Measurements from ENCODE around the gene CUX1. TPM values are rescaled to one million over a fixed set of nuclear protein-coding genes. Genes with fewer than 3 reads are reported as not detected.

CUX1 gene
- total RNA-seq, 2 experiments from 2014 or later, result 35.6 to 38.0 TPM

DNA sequence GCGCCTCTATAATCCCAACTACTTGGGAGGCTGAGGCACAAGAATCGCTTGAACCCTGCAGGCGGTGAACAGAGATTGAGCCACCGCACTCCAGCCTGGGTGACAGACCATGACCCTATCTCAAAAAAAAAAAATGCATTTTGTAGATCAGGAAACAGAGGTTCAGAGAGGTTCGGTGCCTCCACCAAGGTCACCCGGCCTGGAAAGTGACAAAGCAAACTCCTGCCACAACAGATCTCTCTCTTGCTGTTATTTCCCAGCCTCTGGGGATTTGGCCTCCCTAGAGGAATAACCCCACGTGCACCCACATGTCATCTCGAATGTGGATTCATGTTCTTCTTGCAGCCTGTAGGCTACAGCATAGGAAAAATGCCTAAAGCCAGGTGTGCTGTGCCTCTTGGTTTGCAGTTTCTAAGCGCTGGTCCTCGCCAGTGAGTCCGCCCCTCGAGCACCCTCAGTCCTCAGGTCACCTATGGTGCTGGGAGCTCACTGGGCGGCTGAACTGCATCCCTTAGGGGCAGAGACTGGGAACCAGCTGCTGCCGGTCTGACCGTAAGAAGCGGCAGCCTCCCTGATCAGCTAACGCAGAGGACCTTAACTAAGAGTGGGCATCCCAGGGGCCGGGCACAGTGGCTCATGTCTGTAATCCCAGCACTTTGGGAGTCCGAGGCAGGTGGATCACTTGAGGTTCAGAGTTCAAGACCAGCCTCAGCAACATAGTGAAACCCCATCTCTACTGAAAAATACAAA is 417.6 kb downstream of the CUX1 start:
- Mint-ChIP-seq H3K4me3 (no peak overlapping the region), H3K36me3 (ENCODE audit: low read depth) (peaks cover 60% of the 10 kb centered on the region), H3K9me3 (no peaks in the 10 kb centered on the region), H3K27ac (no peak overlapping the region), H3K27me3 (no peaks in the 10 kb centered on the region), H3K4me1 (ENCODE audit: low read depth) (no peaks in the 10 kb centered on the region)
- DNase-seq (no peak), ATAC-seq (ENCODE audit: poor library complexity) (no peak)
- Histone ChIP-seq H3K27me3 (ENCODE audit: control insufficient read depth in 1 of 2, insufficient read depth in 2 of 2, low read length in 2 of 2) (no peaks in the 10 kb centered on the region), H3K36me3 (ENCODE audit: insufficient read depth, low read length) (peaks cover 17% of the 10 kb centered on the region), H3K4me3 (ENCODE audit: low read length) (no peak overlapping the region), H3K4me1 (ENCODE audit: insufficient read depth, low read length) (no peaks in the 10 kb centered on the region), H3K9me3 (ENCODE audit: control insufficient read depth in 1 of 2, insufficient read depth in 1 of 2, low read length in 2 of 2) (no peaks in the 10 kb centered on the region), H3K27ac (ENCODE audit: low read depth in 1 of 2, low read length in 2 of 2) (no peak overlapping the region)
- intact Hi-C loops (cut with DNase I, micrococcal nuclease), result no loop called here
- ChIA-PET POLR2A (no interaction called here), CTCF (interaction anchor here (0.6 kb wide), 1 partner anchor 827 kb away, joined by 4 read pairs; no protein-coding TSS in a partner anchor)
- no peak for TF ChIP-seq CTCF (IDR thresholded peaks at IDR 0.05)

DNA sequence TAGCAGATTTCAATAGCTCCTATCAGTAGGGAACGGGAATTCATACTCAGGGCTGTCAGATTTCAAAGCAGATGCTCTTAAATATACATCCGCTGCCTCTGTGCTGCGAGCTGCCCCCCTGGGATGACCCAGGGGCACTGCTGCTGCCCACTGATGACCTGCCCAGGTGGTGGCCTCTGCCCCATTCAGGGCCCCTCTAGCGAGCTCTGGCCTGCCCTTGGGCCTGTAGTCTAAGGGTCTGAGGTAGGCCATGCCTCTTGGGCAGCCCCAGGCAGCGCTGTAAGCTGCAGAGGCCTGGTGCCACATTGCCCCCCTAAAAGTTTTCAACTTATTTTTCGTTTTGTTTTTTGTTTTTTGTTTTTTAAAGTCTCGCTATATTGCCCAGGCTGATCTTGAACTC is 418.7 kb downstream of the CUX1 start:
- no peak for TF ChIP-seq CTCF (IDR thresholded peaks at IDR 0.05)
- no peaks in the 10 kb centered on the region for H3K27me3 ChIP-seq (ENCODE audit: control insufficient read depth in 1 of 2, insufficient read depth in 2 of 2, low read length in 2 of 2)
- POLR2A ChIA-PET, result no interaction called here
- no peaks in the 10 kb centered on the region for H3K9me3 ChIP-seq (ENCODE audit: control insufficient read depth in 1 of 2, insufficient read depth in 1 of 2, low read length in 2 of 2)
- no peak overlapping the region for H3K27ac ChIP-seq (ENCODE audit: low read depth in 1 of 2, low read length in 2 of 2)
- Mint-ChIP-seq H3K36me3 (ENCODE audit: low read depth) (peaks cover 64% of the 10 kb centered on the region), H3K27me3 (no peaks in the 10 kb centered on the region), H3K27ac (no peak overlapping the region), H3K4me3 (no peak overlapping the region), H3K9me3 (no peaks in the 10 kb centered on the region), H3K4me1 (ENCODE audit: low read depth) (no peaks in the 10 kb centered on the region)
- H3K36me3 ChIP-seq (ENCODE audit: insufficient read depth, low read length), result peaks cover 17% of the 10 kb centered on the region
- H3K4me3 ChIP-seq (ENCODE audit: low read length), result no peak overlapping the region
- H3K4me1 ChIP-seq (ENCODE audit: insufficient read depth, low read length), result no peaks in the 10 kb centered on the region
- DNase-seq (no peak), ATAC-seq (ENCODE audit: poor library complexity) (no peak)
- CTCF ChIA-PET, result no interaction called here
- intact Hi-C loops (cut with DNase I, micrococcal nuclease), result loop anchor here (1.0 kb wide), 2 partner anchors 548 to 634 kb away; no protein-coding TSS in a partner anchor

DNA sequence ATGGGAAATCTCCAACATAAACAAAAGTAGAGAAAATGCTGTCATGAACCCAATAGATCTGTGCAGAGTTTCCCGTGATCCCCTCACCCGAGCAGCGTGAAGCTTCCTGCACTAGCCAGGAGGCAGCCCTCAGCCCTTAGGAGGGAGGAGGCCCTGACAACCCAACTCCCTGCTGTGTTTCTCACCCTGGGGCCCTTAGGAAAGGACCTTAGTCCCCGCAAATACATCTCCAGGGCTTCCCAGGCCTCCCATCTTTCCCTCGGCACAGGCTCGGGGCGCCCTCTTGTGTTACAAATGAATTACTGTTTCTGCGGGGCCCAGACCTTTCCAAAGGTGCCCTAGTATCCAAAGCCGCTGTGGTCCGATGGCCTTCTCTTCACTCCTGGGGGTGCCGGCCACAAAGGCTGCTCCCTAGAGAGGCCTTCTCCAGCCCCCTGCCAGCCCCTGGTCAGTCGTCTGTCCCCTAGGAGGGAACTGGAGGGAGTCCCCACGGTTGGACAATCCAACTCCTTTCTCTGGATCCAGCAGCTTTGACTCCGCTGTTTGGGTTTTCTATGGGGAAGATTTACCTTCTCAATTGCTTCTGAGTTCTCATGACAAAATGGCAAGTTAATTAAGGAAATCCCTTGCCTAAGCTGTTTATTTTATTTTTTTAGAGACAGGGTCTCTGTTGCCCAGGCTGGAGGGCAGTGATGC is 419.3 kb downstream of the CUX1 start:
- Mint-ChIP-seq H3K4me1 (ENCODE audit: low read depth) (no peaks in the 10 kb centered on the region), H3K27ac (no peak overlapping the region), H3K27me3 (no peaks in the 10 kb centered on the region), H3K36me3 (ENCODE audit: low read depth) (peaks cover 64% of the 10 kb centered on the region), H3K9me3 (no peaks in the 10 kb centered on the region), H3K4me3 (no peak overlapping the region)
- POLR2A ChIA-PET, result no interaction called here
- Histone ChIP-seq H3K27ac (ENCODE audit: low read depth in 1 of 2, low read length in 2 of 2) (no peak overlapping the region), H3K27me3 (ENCODE audit: control insufficient read depth in 1 of 2, insufficient read depth in 2 of 2, low read length in 2 of 2) (no peaks in the 10 kb centered on the region), H3K4me1 (ENCODE audit: insufficient read depth, low read length) (no peaks in the 10 kb centered on the region), H3K4me3 (ENCODE audit: low read length) (no peak overlapping the region), H3K36me3 (ENCODE audit: insufficient read depth, low read length) (peaks cover 20% of the 10 kb centered on the region), H3K9me3 (ENCODE audit: control insufficient read depth in 1 of 2, insufficient read depth in 1 of 2, low read length in 2 of 2) (no peaks in the 10 kb centered on the region)
- CTCF ChIA-PET, result no interaction called here
- intact Hi-C loops (cut with DNase I, micrococcal nuclease), result loop anchor here (1.0 kb wide), 2 partner anchors 548 to 634 kb away; no protein-coding TSS in a partner anchor
- peak; percentile 2 to 60 (median 29) for DNase-seq
- ATAC-seq (ENCODE audit: poor library complexity), result no peak
- peak; percentile 52 for TF ChIP-seq CTCF (IDR thresholded peaks at IDR 0.05)
